Neural cell (in vitro differentiated cells): ENCODE measurements around the gene ADAP1. TPM values are rescaled to one million over a fixed set of nuclear protein-coding genes. Genes with fewer than 3 reads are reported as not detected.

Experiments used
- H2AFZ ChIP-seq: fragments of 200-600, 300-800 bp; sonication (generic), shearing (Covaris generic); 2 replicates; pipeline ENCODE4 v1.6.0; 2014; ENCODE audit warnings: low read depth, mild to moderate bottlenecking, antibody characterized with exemption, low read length, moderate library complexity
- H3F3A ChIP-seq: fragments of 200-600 bp; shearing (Covaris generic); 2 replicates; pipeline ENCODE4 v1.6.1; 2016; ENCODE audit warnings: mild to moderate bottlenecking, moderate library complexity, mixed read lengths, antibody characterized with exemption, low read length; ENCODE audit not compliant: insufficient read depth, poor library complexity, severe bottlenecking
- H3K27ac ChIP-seq: fragments of 200-600, 300-800 bp; sonication (generic), shearing (Covaris generic); 2 replicates; pipeline ENCODE4 v1.5.1; 2014; ENCODE audit warnings: mild to moderate bottlenecking, low read length, moderate library complexity
- H3K27me3 ChIP-seq: fragments of 300-800, 200-600 bp; sonication (generic), shearing (Covaris generic); 2 replicates; pipeline ENCODE4 v1.6.0; 2014; ENCODE audit warnings: mild to moderate bottlenecking, low read depth, low read length, moderate library complexity; ENCODE audit not compliant: insufficient read depth
- H3K36me3 ChIP-seq: fragments of 300-800, 200-600 bp; sonication (generic), shearing (Covaris generic); 2 replicates; pipeline ENCODE4 v1.5.1; 2014; ENCODE audit warnings: mild to moderate bottlenecking, antibody characterized with exemption, low read length, moderate library complexity; ENCODE audit not compliant: insufficient read depth
- H3K4me2 ChIP-seq: fragments of 300-800, 200-600 bp; sonication (generic), shearing (Covaris generic); 2 replicates; pipeline ENCODE4 v1.6.0; 2014; ENCODE audit warnings: mild to moderate bottlenecking, low read length
- H3K4me3 ChIP-seq: fragments of 300-800, 200-600 bp; sonication (generic), shearing (Covaris generic); 2 replicates; pipeline ENCODE4 v1.5.1; 2014; ENCODE audit warnings: mild to moderate bottlenecking, low read length, moderate library complexity
- H3K79me2 ChIP-seq: fragments of 200-600 bp; shearing (Covaris generic); replicated peaks from 2 replicates; pipeline ENCODE4 v1.6.0; 2014; ENCODE audit warnings: mild to moderate bottlenecking, low read length, moderate library complexity; ENCODE audit not compliant: insufficient read depth
- H3K9ac ChIP-seq: fragments of 300-800, 200-600 bp; sonication (generic), shearing (Covaris generic); 2 replicates; pipeline ENCODE4 v1.6.1; 2016; ENCODE audit warnings: mild to moderate bottlenecking, low read length, mixed read lengths
- H3K9me2 ChIP-seq: fragments of 200-600 bp; shearing (Covaris generic); 2 replicates; pipeline ENCODE4 v1.6.1; 2016; ENCODE audit warnings: mild to moderate bottlenecking, low read length, mixed read lengths; ENCODE audit not compliant: insufficient read depth
- H3K9me3 ChIP-seq: fragments of 200-600, 300-800 bp; sonication (generic), shearing (Covaris generic); 2 replicates; pipeline ENCODE4 v1.6.1; 2016; ENCODE audit warnings: mild to moderate bottlenecking, mixed run types, low read length, moderate library complexity, mixed read lengths
- H4K20me1 ChIP-seq: fragments of 200-600 bp; shearing (Covaris generic); 2 replicates; pipeline ENCODE4 v1.6.1; 2016; ENCODE audit warnings: mild to moderate bottlenecking, mixed run types; ENCODE audit not compliant: insufficient read depth
- EP300 ChIP-seq: fragments of 450-650 bp; conservative IDR thresholded peaks from 2 replicates; pipeline ENCODE4 v1.6.1; 2014; ENCODE audit warnings: antibody characterized with exemption, mild to moderate bottlenecking, moderate library complexity; ENCODE audit not compliant: poor library complexity, severe bottlenecking
- EZH2 ChIP-seq: fragments of 200-600, 300-800 bp; shearing (Covaris generic), sonication (generic); IDR thresholded peaks from 2 replicates; pipeline ENCODE4 v1.6.1; 2014; ENCODE audit warnings: antibody characterized with exemption, low read length, borderline replicate concordance, mild to moderate bottlenecking; ENCODE audit not compliant: insufficient read depth, poor library complexity, severe bottlenecking
- MXI1 ChIP-seq: fragments of 450-650 bp; conservative IDR thresholded peaks from 2 replicates; pipeline ENCODE4 v1.6.1; 2014; ENCODE audit warnings: antibody characterized with exemption, mild to moderate bottlenecking; ENCODE audit not compliant: poor library complexity, severe bottlenecking
- POLR2AphosphoS5 ChIP-seq: IDR thresholded peaks from 2 replicates; pipeline ENCODE4 v1.6.1; 2012
- RAD21 ChIP-seq: fragments of 450-650 bp; conservative IDR thresholded peaks from 2 replicates; pipeline ENCODE4 v1.6.1; 2014; ENCODE audit warnings: antibody characterized with exemption, mild to moderate bottlenecking, moderate library complexity
- SMC3 ChIP-seq: fragments of 450-650 bp; conservative IDR thresholded peaks from 2 replicates; pipeline ENCODE4 v1.6.1; 2014; ENCODE audit warnings: antibody characterized with exemption, mild to moderate bottlenecking, moderate library complexity; ENCODE audit not compliant: poor library complexity
- TAF1 ChIP-seq: IDR thresholded peaks from 2 replicates; pipeline ENCODE4 v1.6.1; 2012; ENCODE audit warnings: low read depth
- polyA plus RNA-seq: library from polyadenylated mRNA; depleted of rRNA; stranded (reverse); fragments of >200 nt; gene quantifications from 2 replicates; pipeline ENCODE4 v1.2.3, GENCODE V29; 2014
- TF ChIP-seq, protein P1 (sequence below): fragments of 450-650 bp; IDR thresholded peaks from 2 replicates; pipeline ENCODE4 v1.5.1; 2014; ENCODE audit warnings: antibody characterized with exemption, mild to moderate bottlenecking, moderate library complexity; ENCODE audit not compliant: poor library complexity, severe bottlenecking
- TF ChIP-seq, protein P2 (sequence below): IDR thresholded peaks from 2 replicates; pipeline ENCODE4 v1.6.1; 2012; ENCODE audit warnings: borderline replicate concordance

The ADAP1 gene
- polyA plus RNA-seq, 1 donor from 2014 or later: 76.8 TPM

DNA sequence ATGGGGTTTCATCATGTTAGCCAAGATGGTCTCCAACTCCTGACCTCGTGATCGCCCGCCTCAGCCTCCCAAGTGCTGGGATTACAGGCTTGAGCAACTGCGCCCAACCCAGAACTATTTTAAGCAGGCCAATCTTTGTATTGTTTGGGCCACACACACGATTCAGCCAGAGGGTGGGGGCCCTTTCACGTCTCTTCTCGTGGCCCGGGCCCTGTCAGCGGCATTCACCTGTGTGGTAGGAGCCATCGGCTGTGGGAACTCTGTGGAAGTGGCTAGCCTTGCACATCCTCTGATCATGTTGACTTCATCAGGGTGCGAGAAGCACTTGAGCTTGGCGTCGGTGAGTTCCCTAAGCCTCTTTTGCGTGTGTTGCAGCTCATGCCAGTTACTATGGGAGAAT lies 105.3 kb downstream of the ADAP1 start:
- Histone ChIP-seq H3K9ac (no peak overlapping the region), H3K9me3 (no peaks in the 10 kb centered on the region), H3K27ac (no peak overlapping the region), H3K9me2 (no peaks in the 10 kb centered on the region), H3K79me2 (no peaks in the 10 kb centered on the region), H3K27me3 (no peaks in the 10 kb centered on the region), H3K36me3 (no peaks in the 10 kb centered on the region), H3K4me2 (no peak overlapping the region), H3F3A (no peaks in the 10 kb centered on the region), H4K20me1 (no peaks in the 10 kb centered on the region), H2AFZ (no peak overlapping the region), H3K4me3 (no peak overlapping the region)
- TF ChIP-seq EZH2: no peak
- TF ChIP-seq RAD21: no peak
- TF ChIP-seq POLR2AphosphoS5: no peak
- no peak for TF ChIP-seq MXI1
- TF ChIP-seq, protein P1, sequence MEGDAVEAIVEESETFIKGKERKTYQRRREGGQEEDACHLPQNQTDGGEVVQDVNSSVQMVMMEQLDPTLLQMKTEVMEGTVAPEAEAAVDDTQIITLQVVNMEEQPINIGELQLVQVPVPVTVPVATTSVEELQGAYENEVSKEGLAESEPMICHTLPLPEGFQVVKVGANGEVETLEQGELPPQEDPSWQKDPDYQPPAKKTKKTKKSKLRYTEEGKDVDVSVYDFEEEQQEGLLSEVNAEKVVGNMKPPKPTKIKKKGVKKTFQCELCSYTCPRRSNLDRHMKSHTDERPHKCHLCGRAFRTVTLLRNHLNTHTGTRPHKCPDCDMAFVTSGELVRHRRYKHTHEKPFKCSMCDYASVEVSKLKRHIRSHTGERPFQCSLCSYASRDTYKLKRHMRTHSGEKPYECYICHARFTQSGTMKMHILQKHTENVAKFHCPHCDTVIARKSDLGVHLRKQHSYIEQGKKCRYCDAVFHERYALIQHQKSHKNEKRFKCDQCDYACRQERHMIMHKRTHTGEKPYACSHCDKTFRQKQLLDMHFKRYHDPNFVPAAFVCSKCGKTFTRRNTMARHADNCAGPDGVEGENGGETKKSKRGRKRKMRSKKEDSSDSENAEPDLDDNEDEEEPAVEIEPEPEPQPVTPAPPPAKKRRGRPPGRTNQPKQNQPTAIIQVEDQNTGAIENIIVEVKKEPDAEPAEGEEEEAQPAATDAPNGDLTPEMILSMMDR: no peak
- no peak for TF ChIP-seq TAF1
- TF ChIP-seq, protein P2, sequence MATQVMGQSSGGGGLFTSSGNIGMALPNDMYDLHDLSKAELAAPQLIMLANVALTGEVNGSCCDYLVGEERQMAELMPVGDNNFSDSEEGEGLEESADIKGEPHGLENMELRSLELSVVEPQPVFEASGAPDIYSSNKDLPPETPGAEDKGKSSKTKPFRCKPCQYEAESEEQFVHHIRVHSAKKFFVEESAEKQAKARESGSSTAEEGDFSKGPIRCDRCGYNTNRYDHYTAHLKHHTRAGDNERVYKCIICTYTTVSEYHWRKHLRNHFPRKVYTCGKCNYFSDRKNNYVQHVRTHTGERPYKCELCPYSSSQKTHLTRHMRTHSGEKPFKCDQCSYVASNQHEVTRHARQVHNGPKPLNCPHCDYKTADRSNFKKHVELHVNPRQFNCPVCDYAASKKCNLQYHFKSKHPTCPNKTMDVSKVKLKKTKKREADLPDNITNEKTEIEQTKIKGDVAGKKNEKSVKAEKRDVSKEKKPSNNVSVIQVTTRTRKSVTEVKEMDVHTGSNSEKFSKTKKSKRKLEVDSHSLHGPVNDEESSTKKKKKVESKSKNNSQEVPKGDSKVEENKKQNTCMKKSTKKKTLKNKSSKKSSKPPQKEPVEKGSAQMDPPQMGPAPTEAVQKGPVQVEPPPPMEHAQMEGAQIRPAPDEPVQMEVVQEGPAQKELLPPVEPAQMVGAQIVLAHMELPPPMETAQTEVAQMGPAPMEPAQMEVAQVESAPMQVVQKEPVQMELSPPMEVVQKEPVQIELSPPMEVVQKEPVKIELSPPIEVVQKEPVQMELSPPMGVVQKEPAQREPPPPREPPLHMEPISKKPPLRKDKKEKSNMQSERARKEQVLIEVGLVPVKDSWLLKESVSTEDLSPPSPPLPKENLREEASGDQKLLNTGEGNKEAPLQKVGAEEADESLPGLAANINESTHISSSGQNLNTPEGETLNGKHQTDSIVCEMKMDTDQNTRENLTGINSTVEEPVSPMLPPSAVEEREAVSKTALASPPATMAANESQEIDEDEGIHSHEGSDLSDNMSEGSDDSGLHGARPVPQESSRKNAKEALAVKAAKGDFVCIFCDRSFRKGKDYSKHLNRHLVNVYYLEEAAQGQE: no peak
- TF ChIP-seq SMC3: no peak
- no peak for TF ChIP-seq EP300

Other genes starting within 250 kb of the ADAP1 start
- 5.3 and 8.0 TPM in 2 replicates for gene DNAAF5, start 228.0 kb downstream of the ADAP1 start, polyA plus RNA-seq
- gene PRKAR1B, start 227.4 kb downstream of the ADAP1 start, polyA plus RNA-seq: 38.6 and 44.1 TPM in 2 replicates
- gene SUN1, start 122.2 kb downstream of the ADAP1 start, polyA plus RNA-seq: 309 and 418 TPM in 2 replicates
- 63.8 and 85.7 TPM in 2 replicates for gene GET4, start 78.1 kb downstream of the ADAP1 start, polyA plus RNA-seq
- 16.0 and 25.9 TPM in 2 replicates for gene COX19, start 20.9 kb upstream of the ADAP1 start, polyA plus RNA-seq
- gene CYP2W1, start 28.5 kb upstream of the ADAP1 start, polyA plus RNA-seq: not detected in 2 replicates
- gene GPR146, start 89.9 kb upstream of the ADAP1 start, polyA plus RNA-seq: not detected in 2 replicates
- gene GPER1, start 133.4 kb upstream of the ADAP1 start, polyA plus RNA-seq: not detected in 2 replicates
- gene ZFAND2A, start 205.5 kb upstream of the ADAP1 start, polyA plus RNA-seq: 67.0 and 69.9 TPM in 2 replicates